ENCODE data around the gene CARD14. TPM values are rescaled to one million over a fixed set of nuclear protein-coding genes. Genes with fewer than 3 reads are reported as not detected.

Gene CARD14
- total and polyA plus RNA-seq, 2 of the 13 experiments (the other 11 are each of a cell fraction or from before 2014, with no cell fraction given) = 0.11 TPM; not detected in 1

GRCh38 chr17:80146121-80147034, 23.5 kb upstream of the CARD14 start (continued):
- TF ChIP-seq ARID4A (CRISPR knock-in tag; IDR thresholded peaks at IDR 0.05; ENCODE audit: borderline replicate concordance) (no peak; the same call in 1 of the 2 replicates), TGIF2 (CRISPR knock-in tag; IDR thresholded peaks at IDR 0.05) (0 out of 2 replicates have a peak, but pooled peaks have one; percentile 6), AFF4 (CRISPR knock-in tag; IDR thresholded peaks at IDR 0.05) (0 out of 2 replicates have a peak, but pooled peaks have one; percentile 45), PBX3 (CRISPR knock-in tag; IDR thresholded peaks at IDR 0.05; ENCODE audit: borderline replicate concordance) (0 out of 2 replicates have a peak, but pooled peaks have one; percentile 74), RCOR2 (CRISPR knock-in tag; IDR thresholded peaks at IDR 0.05) (no peak), PATZ1 (CRISPR knock-in tag; IDR thresholded peaks at IDR 0.05) (peak; percentile 60; the same call in 1 of the 2 replicates), EED (CRISPR knock-in tag; IDR thresholded peaks at IDR 0.05) (peak; percentile 87; the same call in 1 of the 2 replicates), TBP (CRISPR knock-in tag; IDR thresholded peaks at IDR 0.05) (no peak; the same call in 1 of the 2 replicates), HMG20B (CRISPR knock-in tag; conservative IDR thresholded peaks at IDR 0.05) (no peak), FOXO4 (CRISPR knock-in tag; conservative IDR thresholded peaks at IDR 0.05) (peak; percentile 93; the same call in 1 of the 2 replicates), MAFK (conservative IDR thresholded peaks at IDR 0.05 in 1 of 2, IDR thresholded peaks at IDR 0.05 in 1 of 2; ENCODE audit: low read length in 2 of 2) (no peak), TEAD3 (CRISPR knock-in tag; optimal IDR thresholded peaks at IDR 0.05; ENCODE audit: borderline replicate concordance) (peak; percentile 22), ZNF414 (CRISPR knock-in tag; IDR thresholded peaks at IDR 0.05) (peak; percentile 63; the same call in 1 of the 2 replicates)
